ENCODE measurements around the gene FBXO38.

Gene FBXO38, protein sequence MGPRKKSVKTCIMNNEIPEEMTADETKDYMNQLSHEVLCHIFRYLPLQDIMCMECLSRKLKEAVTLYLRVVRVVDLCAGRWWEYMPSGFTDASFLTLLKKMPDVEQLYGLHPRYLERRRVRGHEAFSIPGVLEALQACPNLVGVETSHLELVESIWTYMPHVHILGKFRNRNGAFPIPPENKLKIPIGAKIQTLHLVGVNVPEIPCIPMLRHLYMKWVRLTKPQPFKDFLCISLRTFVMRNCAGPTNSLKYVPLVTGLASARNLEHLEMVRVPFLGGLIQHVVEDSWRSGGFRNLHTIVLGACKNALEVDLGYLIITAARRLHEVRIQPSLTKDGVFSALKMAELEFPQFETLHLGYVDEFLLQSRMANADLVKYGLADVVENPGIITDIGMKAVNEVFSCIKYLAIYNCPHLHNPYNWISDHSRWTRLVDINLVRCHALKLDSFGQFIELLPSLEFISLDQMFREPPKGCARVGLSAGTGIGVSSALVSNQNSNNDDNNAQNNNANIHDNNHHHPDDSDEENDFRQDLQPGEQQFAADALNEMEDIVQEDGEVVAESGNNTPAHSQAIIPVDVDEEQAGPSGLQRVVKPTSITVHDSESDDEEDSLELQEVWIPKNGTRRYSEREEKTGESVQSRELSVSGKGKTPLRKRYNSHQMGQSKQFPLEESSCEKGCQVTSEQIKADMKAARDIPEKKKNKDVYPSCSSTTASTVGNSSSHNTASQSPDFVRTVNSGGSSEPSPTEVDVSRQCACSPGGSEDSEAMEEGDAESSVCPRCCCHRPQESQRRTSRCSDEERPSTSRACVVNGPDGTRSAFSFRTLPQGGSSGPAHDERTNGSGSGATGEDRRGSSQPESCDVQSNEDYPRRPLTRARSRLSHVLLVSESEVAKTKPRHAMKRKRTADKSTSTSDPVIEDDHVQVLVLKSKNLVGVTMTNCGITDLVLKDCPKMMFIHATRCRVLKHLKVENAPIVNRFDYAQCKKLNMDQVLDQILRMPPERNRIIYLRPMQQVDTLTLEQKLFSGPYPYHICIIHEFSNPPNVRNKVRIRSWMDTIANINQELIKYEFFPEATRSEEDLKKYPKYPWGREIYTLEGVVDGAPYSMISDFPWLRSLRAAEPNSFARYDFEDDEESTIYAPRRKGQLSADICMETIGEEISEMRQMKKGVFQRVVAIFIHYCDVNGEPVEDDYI

DNA sequence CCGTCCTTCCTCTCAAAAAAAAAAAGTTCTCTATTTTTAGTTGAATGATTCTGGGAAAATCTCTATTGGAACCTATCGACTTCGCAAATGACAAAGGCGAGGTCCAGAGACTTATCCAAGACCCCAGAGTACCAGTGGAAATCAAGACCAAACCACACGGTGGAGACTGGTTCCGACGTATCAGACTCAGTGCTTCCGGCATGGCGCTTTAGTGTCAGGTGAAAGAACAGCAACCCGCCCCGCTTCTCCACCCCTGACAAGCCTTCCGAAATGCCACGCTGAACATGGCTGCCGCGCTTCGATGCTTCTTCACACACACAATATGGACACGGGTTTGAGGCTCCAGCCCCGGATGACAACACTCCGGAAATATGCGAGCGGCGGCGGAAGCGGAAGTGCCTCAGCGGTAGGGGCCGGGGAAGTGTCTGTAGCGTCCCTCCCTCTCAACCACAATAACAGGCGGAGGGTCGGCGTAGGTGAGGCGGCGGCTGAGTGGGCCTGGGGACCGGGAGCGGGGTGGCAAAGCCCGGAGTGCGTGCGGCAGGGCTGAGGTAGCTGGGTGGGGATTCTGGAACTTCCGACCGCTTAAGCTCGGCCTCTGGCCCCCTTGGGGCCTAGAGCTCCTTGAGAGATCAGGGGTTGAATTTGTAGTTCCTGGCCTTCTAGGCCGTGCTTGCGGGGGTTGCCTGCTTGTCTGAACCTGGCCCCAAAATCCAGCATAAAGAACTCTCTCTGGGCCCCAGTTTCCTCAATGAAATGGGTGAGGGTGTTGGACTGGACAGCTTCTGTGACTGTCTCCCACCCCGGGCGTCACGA is at the start of gene FBXO38:
Gene FBXO38, plus strand, starts transcription at position 395 of the 816 bp plus-strand sequence. CDS start 10,819 bp downstream, outside the sequence.
- peak; percentile 96 for DNase-seq (ENCODE audit: low read depth)

DNA sequence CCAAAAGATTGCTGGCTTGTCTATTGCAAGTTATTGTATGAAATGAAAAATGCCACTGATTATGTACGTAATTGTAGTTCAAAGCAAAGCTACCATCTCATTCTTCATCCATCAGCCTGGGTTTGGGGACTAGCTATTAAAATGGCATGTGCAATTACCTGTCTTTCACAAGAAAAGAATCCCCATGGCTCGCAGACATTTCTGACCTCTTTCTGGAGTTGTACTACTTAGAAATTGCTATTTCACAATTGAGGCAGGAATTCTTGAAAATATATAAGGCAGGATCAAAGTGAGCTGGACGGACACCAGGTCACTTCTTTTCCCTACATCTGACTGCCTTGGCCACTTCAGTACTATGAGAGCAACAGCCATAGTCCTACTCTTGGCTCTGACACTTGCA is 48.5 kb upstream of the FBXO38 start, which contains the start of gene SPINK9:
Gene SPINK9, plus strand, starts transcription at position 301 of the 400 bp plus-strand sequence. Its CDS starts 55 bp downstream, at position 356.
- no peak for DNase-seq (ENCODE audit: low read depth)

GRCh38 chr5:148336704-148337435 is 46.9 kb upstream of the FBXO38 start:
- no peak for DNase-seq (ENCODE audit: low read depth)

DNA sequence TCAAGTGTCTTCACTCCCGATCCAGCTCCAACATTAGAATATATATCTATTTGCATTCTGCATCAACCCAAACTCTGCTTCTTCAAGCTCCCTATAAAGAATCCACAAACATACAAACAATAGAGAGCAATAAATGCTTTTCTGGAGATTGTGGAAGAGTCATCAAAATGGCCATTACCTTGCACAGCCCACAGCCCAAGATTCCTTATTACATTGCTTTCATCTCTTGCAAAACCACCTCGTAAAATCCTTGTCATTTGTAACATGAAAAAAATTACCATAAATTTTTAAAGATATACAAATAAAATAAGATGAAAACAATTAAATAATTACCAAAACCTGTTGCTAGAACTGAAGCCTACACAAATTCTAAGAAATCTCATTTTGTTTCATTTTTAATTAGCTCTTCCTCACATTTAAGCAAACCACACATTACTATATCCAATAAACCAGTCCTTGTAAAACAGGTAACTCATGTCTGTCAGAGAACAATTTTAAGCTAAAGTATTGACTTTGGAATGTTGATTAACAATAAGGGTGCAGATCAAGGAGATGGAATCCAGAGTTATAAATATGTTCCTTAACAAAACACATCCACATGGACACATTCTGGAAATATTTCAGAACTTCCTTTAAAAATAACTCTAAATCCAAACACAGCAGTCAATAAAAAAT is 41.2 kb upstream of the FBXO38 start:
- no peak for DNase-seq (ENCODE audit: low read depth)

- DNase-seq (ENCODE audit: low read depth): no peak
Measured at GRCh38 chr5:148343046-148343407, 40.7 kb upstream of the FBXO38 start.

- DNase-seq (ENCODE audit: low read depth): no peak
Measured at GRCh38 chr5:148343603-148344487, 39.9 kb upstream of the FBXO38 start.

DNA sequence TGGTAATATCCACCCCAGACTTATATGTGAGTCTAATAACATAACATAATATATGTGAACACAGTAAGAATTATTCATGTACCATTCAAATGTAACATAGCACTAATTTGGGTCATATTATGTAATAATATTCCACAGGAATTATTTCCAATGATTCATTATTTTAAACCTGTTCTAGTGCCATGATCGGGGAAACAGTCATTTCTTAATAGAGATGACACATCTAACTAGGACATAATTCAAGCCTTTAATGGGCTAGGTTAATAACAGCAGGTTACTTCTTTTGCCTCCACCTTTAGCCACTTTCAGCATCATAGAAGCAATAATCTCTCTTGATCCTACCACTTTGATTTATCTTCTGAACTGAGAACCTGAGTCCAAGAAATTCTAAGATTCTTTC is 36.1 kb upstream of the FBXO38 start:
- no peak for DNase-seq (ENCODE audit: low read depth)

- peak; percentile 1 for DNase-seq (ENCODE audit: low read depth)
Measured at GRCh38 chr5:148352696-148353095, 31.1 kb upstream of the FBXO38 start.

DNA sequence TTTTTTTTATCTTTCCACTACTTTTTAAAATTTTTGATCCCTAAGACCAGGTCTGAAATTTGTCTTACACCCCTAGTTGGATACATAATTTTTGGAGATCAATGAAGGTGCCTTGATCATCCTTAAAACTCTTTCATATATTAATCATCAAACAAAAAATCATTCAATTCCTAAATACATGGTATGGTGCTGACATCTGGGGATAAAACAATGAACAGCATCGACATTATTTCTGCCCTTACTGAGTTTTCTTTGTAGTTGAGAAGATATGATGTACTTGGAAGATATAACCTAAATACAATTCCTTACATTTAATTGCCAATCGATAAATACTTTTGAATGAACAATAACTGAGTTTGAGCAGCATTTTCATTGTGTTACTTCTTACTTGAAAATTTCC is 30.1 kb upstream of the FBXO38 start:
- DNase-seq (ENCODE audit: low read depth): no peak

DNA sequence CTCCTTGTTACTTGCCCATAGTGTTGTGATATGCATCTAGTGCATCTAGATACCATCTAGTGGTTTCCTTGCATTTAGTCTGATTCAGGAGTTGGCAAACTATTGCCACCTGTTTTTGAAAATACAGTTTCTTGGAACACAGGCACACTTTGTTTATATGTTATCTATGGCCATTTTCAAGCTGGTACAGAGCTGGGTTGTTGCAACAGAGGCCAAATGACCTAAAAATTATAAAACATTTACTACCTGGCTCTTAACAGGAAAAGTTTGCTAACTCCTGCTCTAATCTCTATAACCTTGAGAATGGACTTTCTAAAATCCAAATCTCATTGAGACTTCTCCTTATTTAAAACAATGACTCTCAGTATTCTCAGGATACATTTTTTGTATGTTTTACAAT is 19.4 kb upstream of the FBXO38 start:
- no peak for DNase-seq (ENCODE audit: low read depth)

DNA sequence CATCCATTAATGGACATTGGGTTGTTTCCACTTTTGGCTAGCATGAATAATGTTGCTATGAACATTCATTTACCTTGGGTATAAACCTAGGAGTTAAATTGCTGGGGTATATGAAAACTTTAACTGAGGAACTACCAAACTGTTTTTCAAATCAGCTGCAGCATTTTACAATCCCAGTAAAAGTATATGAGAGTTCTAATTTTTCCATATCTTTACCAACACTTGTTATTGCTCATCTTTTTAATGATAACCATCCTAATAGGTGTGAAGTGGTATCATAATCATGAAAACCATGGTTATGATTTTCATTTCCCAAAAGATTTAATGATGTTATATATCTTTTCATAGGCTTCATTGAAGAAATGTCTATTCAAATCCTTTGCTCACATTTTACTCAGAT is 15.5 kb upstream of the FBXO38 start:
- no peak for DNase-seq (ENCODE audit: low read depth)

- no peak for DNase-seq (ENCODE audit: low read depth)
Measured at GRCh38 chr5:148372166-148372725, 11.5 kb upstream of the FBXO38 start.

DNA sequence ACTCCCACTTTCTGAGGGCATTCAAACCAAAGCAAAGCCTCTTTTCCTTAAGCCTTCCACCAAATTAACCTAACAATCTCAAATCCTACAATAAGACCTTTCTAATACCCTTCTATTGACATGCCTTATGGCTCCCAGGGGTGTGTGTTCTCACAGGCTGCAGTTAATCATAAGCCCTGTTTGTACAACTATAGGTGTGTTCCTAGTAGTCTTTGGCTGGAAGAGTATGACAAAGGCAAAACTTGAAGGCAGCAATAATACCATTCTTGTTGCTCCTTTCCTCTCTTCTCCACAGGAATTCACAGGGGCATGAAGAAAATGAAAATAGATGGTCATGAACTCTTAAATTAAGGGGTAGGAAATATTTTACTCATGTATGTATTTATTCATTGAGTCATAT is 10.9 kb upstream of the FBXO38 start:
- no peak for DNase-seq (ENCODE audit: low read depth)

DNA sequence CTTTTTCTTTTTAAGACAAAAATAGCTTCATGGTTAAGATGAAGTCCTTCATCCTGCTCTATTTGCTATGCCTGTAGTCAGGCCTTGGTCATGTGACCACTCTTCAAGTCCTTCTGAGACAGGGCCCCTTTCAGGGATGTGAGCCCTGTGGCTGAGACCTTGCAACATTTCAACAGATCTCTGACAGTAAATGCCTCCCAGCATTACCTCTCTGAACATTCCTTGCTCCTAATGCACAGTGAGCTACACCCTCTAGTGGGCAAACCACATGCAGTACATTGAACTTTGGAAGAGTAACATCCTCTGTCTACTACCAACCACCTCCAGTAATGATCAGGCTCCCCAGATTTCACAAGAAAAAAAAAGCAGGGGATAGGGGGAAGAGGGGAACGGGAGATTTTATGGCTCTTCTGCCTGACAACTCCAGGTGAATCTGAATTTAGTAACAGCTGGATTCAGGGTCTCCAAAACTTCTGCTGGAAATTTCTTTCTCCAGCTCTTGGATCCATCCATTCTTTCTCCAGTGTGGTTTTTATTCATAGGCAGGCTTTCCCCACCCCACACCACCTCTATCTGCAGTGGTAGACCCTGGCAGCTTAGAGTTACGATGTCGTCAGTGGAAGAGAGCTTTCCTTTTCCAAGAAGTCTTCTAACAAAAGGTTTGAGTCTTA is 8.9 kb upstream of the FBXO38 start:
- DNase-seq (ENCODE audit: low read depth): peak; percentile 88

DNA sequence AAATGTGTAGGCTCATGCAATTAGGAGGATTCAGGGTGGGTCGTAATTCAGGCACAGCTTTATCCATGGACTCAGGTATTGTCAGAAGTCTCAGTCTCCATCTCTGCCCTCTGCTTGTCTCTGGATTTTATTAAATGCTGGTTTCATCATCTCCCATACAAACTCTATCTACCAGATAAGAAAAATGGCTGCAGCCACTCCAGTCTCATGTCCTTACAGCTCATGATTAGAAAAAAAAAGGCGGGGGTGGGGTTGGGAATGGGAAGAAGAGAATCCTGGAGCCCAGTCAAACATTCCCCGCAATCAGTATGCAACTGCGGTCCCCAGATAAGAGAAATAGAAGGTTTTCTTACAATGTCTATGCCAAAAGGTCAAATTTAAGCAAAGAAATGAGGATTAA is 7.6 kb upstream of the FBXO38 start:
- peak; percentile 47 for DNase-seq (ENCODE audit: low read depth)

DNA sequence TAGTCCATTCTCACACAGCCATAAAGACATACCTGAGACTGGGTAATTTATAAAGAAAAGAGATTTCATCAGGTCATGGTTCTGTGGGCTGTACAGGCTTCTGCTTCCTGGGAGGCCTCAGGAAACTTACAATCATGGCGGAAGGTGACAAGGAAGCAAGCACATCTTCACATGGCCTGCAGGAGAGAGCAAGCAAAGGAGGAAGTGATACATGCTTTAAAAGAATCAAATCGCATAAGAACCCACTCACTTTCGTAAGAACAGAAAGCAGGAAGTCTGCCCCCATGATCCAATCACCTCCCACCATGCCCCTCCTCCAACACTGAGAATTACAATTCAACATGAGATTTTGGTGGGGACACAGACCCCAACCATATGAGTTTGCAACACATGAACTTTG is 5.1 kb upstream of the FBXO38 start:
- DNase-seq (ENCODE audit: low read depth): no peak

- DNase-seq (ENCODE audit: low read depth): no peak
Measured at GRCh38 chr5:148379340-148379739, 4.4 kb upstream of the FBXO38 start.

GRCh38 chr5:148381906-148382305 is 1.9 kb upstream of the FBXO38 start:
- no peak for DNase-seq (ENCODE audit: low read depth)
